Left renal cortex interstitium (tissue), 4 donors: ENCODE results near the gene RXRA. TPM values are rescaled to one million over a fixed set of nuclear protein-coding genes. Genes with fewer than 3 reads are reported as not detected.

Experiments
- DNase-seq, 4 donors: peaks; one replicate each; pipeline ENCODE4 v3.0.0-alpha.2; 2013; ENCODE audit warnings: low read depth in 4 of 4, low spot score in 2 of 4, missing footprints in 1 of 4
- polyA plus RNA-seq, 4 donors: library from polyadenylated mRNA; unstranded; fragments of 120-200 nt; gene quantifications; one replicate each; pipeline ENCODE4 v1.2.1, GENCODE V29; 2013; ENCODE audit not compliant: insufficient read length in 4 of 4

The RXRA gene
- polyA plus RNA-seq, 4 donors = 38.2 to 61.6 (median 49.6) TPM

DNA sequence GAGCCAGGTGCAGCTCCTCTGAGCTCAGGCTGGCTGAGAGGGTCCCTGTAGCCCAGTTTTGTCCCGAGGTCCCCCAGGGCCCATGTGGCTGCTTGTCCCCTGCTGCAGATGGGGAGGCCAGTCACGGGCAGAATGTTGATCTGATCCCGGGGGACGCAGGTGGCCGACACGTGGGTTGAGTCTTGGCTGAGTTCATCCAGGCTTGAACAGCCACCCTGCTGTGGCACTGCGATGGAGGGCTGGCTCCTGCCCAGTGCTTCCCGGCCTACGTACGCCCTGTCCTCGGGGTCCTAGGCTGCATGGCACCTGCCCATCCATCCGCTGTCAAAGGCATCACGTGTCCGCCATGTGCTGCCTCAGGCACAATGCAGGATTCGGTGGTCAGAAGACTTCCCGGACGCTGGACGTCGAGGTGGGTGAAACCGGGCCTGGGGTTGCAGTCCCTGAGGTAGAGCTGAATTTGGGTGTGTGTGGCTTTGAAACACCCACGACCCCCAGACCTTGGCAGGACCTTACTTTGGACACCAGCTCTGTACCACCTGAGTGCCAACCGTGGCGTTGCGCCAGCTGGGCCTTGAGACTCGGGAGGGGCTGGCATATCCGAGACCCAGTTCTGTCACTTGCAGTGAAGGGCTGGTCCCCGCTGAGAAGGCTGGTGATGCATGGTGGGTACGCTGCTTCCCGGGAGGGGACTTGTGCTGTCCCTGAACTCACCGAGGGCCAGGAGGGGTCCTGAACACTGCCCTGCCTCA lies 22.3 kb downstream of the RXRA start:
- no peak for DNase-seq

DNA sequence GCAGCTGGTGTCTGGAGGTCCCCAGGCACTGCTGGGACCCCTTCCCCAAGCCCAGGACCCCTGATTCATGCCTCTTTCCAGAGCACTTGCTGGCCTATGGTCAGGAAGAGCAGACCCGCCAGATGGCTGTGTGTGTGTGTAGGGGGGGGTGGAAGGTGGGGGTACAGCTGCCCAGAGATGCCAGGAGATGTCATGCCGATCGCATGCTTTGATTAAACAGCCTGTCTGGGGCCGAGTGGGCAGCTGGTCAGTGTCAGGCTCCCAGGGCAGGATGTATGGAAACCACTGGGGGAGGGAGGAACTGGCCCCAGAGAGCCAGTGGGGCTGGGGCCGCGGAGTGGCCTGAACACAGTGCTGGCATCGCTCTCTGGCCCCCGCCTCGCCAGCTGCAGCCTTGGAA lies 23.7 kb downstream of the RXRA start:
- DNase-seq = no peak

DNA sequence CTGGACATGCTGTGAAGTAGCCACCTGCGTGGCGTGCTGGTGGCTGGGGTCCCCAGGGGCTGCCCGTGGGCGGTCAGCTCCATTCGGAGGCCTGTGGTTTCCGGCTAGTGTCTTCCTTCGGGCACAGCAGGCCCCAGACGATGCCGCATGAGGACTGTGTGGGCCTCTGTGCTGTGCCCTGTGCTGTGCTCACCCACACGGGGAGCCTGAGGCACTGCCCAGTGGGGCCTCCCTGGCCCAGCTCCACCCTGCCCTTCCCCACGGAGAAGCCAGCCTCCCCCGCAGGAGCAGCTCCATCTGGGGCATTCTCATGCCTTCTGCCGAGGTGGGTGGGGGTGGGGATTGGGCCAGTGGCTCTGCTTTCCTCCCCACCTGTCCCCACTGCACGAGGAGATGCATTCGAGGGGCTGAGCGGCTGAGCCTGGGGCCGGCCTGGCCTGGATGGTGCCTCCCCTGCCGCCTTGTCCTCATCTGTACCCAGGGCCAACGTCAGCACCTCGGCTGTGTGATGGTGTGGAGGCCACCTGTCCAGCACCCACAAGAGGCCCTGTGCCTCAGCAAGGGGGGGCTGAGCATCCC lies 24.2 kb downstream of the RXRA start:
- DNase-seq = no peak

DNA sequence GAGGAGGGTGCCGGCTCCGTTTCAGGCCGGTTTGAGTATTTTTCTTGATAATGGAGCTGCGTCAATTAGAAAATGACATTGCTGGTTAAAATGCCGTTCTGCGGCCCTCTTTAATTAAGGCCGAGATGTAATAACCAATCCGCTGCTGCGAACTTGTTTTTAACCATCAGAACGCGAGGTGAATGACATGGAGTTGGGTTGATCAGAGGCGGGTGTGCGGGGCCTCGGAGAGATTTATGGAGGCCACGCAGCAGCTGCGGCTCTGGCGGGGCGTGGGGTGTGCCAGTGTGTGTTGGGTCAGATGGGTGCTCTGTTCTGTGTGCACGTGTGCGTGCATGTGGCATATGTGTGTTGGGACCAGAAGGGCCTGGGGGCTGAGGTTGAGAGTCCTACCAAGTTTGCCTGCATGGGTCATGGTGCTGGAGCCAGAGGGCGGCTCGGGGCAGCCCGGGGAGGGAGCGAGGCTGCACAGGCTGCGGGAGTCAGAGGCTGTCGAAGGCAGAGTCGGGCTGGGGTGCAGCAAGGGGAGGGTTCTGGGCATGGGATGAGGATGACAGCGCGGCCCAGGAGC lies 25.4 kb downstream of the RXRA start:
- no peak for DNase-seq

DNA sequence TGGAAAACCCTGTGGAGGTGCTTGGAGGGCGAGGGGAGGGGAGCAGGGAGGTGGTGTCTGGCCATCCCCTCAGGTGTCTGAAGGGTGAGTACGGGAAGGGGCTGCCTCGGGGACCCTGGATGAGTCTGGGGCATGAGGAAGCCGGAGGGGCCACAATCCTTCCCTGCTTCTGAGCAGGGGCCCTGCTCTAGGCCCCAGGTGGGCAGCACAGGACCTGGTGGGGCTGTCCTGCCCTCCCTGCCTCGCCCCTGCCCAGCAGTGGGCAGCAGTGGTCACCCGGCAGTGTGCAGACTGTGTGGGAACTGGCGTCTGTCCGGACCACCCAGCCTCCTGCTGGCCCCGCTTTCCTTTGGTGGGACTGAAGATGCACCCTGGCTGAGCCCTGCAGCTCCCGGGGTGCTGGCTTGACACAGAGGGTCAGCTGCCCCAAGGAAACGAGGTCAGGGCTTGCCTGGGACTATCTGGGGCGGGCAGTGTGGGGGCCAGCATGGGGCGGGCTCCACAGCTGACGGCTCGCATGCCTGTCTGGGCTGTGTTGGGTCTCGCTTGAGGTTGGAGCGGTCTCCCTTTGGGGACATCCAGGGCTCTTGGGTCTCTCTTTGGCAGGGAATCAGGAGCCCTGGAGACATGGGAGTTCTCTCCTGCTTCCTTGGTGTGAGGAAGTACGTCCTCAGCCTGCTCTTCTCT lies 26.1 kb downstream of the RXRA start:
- no peak for DNase-seq

DNA sequence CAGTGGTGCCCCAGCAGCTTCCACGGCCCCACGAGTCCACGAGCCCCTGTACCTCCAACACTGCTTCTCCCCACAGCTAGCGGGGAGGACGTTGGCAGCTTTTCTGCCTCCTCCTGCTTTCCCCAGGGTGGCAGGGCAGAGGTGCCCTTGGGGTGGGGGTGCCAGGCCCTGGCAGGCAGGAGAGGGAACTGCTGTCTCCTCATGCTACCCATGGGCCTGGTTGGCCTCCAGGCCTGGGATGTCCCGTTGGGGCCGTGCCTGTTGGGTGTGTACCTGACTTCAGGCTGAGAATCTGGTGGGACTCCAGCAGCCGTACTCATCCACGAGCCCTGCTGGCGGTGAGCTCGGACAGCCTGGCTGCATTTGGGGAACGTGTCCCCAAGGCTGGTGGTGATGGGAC lies 27.3 kb downstream of the RXRA start:
- no peak for DNase-seq

DNA sequence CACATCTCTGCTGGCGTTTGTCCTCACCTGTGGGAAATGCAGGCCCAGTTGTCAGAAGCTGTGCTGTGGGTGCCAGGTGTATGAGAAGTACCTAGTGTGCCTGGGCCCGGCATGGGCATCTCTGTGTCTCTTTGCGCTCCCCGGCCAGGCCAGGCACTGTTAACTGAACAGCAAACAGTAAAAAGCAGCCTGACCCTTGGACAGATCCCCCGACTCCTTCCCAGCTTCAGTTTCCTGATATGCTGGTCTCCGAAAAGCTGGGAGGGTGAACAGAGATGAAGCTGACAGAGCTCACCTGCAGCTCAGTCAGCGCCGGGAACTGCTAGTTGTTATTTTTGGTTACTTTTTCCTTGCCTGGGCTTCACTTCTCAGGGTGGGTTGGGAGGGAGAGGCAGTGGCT lies 28.9 kb downstream of the RXRA start:
- no peak for DNase-seq

DNA sequence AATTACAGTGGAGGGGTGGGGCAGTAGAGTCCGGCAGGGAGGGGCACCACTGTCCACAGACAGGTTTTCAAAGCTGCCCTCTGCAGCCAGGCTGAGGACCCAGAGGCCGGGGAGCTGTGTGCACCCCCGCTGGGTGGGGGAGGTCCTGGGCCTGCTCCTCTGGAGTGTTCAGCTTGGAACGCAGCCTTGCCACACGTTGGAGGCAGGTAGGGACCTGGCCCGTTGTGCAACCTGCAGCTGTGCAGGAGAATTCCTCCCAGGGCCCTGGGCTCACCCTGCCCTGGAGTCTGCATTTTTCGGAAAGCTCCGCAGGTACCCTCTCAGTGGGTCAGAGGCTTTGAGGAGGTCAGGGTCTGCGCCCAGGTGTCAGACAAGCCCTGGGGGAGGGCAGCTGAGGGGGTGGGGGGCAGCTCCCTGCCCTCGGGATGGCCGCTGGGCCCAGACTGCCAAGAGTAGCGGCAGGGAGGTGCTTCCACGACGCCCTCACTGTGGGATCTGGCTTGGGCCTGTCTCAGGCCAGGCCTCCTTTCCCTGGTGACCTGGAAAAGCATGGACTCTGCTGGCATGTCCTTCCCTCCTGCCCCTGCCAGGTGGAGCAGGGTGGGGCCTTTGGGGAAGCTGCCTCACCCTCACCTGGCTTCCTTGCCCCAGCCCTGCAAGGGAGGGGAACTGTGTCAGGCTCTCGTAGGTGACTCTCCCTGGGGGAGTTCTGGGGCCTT lies 29.5 kb downstream of the RXRA start:
- DNase-seq = no peak

DNA sequence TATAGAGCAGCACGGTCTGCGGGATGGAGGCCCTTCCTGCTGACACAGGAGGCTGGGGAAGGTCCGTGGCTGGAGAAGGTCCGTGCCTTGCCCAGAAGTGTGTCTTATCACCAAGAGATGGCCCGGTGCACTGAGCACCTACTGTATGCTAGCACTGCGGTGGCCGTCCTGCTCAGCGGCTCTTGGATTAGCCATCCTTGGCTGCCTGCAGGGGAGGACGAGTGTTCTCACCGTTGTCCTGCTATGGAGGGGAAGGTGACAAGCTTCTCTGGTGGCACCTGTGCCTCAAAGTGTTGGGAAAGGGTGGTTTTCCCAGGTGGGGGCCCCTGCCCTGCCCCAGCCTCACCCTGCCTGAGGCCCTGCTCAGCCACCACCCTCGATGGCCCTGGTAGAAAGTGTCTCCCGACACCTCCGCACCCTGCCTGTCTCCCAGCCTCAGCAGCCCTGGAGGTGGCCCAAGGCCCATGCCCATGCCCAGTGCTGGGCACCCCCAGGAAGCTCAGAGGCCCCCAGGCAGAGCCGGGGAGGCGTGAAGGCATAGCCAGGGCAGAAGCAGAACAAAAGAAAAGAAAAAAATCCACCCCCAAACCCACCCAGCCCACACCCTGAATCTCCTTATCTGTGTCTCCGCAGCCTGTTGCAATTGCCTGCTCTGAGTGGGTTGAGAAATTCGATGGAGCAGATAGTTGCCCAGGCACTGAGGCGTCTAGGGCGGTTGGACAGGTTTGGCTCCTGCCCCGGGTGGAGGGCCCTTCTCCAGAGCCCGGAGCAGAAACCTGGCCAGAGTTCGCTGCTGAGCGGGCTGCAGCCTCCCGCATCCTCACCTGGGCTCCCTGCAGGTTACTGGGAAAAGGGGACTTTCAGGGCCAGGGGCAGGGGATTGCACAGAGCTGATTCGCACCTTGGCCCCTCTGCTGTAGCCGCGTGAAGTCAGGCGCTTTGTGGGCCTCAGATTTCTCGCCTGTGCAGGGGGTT lies 30.5 kb downstream of the RXRA start:
- no peak for DNase-seq

DNA sequence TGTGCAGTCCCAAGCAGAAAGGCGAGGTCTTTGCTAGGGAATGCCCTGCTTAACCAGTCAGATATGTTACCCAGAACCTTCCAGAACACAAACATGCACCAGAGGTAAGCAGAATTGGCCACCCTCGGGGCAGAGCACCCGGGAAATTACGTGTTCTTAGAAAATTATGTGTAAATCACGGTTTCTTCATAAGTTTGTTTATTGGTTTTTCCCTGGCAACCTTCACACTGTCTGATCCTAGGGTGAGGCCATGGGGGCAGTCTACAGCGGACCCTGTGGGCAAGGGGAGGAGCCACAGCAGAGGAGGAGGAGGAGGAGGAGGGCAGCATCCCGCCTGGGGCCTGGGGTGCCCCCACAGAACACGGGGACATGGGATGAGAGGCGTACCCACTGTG lies 31.4 kb downstream of the RXRA start:
- DNase-seq = no peak

DNA sequence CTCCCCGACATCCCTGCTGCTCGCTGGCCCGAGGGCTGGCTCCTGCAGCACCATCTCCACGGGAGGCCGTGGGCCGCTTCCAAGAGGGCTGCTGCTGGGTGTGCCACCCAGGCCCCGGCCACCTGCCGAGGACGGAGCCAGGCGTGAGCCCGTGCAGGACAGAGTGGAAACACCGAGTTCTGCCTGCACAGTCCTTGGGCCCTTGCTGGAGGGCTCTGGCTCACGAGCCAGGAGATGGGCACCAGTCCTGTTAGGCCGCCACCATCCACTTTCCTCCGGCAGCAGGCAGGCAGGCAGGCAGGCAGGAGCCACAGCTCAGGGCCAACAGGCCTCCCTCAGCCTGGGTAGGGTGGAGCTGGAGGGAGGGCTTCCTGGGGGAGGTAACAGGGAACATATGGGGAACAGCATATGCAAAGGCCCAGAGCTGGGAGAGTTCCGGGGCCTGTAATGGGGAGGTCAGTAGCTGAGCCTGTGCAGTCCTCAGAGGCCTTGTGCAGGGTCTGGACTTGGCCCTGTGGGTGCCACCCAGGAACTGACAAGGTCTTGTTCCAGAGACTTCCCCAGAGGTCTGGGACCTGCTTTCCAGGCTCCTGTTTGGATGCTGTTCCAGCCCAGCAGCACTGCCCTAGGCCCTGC lies 31.9 kb downstream of the RXRA start:
- no peak for DNase-seq

DNA sequence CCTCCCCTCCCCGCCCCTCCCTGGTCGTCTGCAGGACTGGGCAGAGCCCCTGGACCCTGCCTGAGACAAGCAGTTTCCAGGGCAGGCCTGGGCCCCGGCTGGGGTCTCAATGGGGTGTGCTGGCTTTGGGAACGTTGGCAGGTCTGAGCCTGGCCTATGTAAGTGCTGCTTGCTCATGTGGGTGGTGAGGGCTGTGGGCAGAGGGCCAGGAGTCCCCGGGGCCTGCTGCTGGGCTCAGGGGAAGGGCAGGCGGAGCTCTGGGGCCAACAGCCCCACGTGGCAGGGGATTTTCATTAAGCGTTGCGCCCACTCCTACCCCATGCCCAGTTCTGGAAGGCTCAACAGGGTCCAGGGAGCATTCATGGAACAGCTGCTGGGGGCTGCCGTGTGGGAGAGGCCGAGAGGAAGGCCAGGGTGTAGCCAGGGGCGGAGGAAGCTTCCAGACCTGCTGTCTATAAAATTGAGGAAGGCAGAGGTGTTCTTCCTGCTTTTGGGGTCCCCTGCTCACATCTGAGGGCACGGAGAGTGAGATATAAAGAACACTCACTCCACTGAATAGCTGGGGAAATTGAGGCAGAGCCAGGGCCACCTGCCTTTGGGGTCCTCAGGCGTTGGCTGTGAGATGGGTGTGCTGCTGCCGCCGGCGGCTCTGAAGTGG lies 32.5 kb downstream of the RXRA start:
- DNase-seq = no peak

DNA sequence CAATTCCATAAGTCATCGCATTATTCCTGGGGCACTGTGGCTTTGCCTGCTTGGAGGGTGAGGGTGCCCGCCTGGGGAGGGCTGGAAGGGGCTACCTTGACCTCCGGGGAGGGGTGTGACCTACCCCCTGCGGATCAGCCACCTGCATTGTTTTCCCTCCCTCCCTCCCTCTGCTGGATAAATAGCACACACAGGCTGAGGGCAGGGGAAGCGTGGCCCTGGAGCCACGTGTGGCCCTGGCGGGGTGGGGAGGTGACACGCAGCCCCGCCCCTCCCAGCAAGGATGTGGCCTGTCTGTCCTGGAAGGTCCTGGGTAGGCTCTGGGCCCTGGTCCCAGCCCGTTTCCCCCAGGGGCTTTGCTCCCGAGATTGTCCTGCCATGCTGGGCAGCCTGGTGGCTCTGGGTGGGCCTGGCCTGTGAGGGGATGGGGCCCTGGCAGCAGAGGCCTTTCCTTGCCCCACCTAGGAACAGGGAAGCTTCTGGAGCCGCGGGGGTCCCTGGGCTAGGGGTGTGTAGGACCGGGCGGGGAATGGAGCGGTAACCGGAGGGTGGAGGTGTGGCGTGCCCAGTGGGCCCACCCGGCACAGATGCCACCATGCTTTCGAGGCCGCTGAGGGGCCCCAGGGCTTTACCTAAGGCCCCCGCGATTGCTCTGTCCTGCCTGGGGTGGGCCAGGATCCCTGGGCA lies 33.4 kb downstream of the RXRA start:
- no peak for DNase-seq

DNA sequence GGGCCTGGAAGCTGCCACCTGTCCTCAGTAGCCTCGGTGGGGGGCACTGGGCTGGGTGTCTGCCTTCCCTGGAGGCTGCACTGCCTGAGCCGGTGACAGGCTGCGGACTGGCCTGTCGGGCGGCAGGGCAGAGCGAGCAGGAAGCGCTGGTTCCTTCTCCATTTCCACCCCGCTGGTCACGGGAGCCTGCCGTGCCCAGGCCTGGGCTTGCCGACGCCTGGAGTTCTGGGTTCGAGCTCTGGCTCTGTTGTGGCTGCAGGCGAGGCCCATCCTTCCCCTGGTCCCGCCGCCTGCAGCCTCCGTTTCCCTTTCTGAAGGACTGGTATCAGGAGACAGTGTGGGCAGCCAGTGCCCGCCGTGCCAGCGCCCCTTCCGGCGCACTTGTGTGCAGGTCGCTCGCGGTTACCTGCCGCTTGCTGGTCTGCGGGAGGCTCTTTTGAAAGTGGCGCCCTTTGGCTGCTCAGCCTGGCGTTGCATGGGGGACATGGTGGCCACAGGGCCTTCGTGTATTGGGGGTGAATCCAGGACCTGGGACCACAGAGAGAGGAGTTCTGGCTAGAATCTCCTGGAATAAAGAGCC lies 34.0 kb downstream of the RXRA start:
- DNase-seq = no peak

DNA sequence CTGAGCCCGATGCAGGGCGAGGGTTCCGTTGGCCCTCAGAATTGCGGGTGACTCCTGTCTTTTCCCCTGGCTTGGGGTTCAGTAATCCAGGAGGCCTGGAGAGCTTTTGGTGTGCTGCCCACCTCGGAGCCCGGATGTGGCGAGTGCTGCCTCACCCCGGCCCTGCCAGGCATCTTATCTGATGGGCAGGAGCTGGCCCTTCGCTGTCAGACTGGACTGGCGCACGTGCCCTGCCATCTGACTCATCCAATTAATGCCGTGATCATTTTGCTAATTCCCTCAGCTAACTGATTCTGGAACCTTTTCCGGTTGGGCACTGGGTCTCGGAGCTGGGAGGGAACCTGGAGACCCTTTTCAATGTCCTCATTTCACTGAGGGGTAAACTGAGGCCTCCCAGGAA lies 34.6 kb downstream of the RXRA start:
- DNase-seq = no peak

DNA sequence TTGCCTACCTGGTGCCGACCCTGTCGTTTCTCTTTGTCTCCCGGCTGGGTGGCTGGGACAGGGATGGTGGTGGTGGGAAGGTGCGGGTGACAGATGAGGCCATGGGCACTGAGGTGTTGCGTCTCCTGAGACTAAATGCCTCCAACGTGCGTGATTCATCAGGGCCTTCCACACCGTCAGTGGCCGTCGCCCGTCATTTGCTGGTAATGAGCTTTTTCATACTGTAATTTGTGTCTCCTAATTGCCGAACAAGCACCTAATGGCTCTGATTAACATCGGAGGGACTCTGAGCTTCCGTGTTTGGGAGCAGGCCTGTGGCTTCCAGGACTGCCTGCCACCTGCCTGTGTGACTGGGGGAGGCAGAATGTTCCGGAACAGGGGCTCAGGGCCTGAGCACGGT lies 35.2 kb downstream of the RXRA start:
- no peak for DNase-seq

DNA sequence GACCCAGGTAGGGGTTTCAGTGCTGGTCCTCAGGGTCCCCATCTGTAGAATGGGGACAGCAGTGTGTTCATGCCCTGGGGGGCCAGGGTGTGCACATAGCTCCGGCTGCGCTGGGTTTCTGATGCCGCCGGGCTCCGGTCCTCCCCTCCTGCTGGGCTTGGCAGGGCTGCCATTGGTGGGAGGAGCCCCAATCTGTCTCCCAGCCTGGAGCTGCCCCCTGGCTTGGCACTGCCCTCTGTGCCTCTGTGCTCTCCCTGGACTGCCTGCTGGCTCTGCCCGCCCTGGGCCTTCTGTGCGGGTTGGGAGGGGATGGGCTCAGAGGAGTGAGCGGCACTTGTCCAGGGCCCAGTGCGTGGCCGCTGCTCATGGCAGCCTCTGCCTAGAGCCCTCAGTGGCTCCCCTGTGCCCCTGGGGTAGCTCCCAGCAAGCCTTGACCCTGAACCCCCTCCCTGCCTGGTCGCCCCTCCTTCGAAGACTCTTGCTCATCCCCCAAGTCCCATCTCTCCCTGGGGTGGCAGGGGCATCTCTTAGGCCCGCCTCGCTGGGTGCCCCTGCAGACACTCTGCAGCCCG lies 35.7 kb downstream of the RXRA start:
- DNase-seq = no peak

DNA sequence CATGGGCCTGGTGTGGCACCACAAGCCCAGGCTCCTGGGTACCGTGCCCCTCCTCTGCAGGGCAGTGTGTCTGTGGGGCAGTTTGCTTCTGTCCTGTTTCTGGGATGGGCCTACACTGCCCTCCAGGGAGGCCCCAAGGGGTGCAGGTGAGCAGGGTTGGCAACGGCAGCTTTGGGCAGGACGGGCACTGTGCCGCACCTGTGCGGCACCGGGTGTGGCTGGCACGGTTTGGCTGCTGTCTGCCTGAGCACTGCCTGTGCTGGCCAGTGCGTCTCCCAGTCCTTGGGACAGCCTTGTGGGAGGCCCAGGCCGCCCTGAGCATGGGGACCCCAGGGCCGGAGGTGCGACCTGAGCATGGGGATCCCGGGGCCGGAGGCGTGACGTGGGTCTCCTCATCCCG lies 37.2 kb downstream of the RXRA start:
- DNase-seq = no peak
